Body of pancreas (tissue), 4 donors: ENCODE measurements around the gene FOXC1. TPM values are rescaled to one million over a fixed set of nuclear protein-coding genes. Genes with fewer than 3 reads are reported as not detected.
A peak's percentile ranks its signal among the peaks of the same experiment; 100 is the strongest.

Experiments used
- ATAC-seq: fragments of 150-250 bp; one replicate; pipeline ENCODE4 v1.9.1; 2016
- DNase-seq, 4 donors: peaks; one replicate each; pipeline ENCODE4 v3.0.0-alpha.2; 2019
- H3K27ac ChIP-seq, 4 donors: fragments of 200-600 bp; sonication (generic); 1 replicate in 3 of 4; 2 replicates in 1 of 4; pipeline versions ENCODE4 v1.5.1 to v1.6.1; 2016 to 2019; ENCODE audit warnings: mild to moderate bottlenecking in 1 of 4, mixed read lengths in 1 of 4, moderate library complexity in 1 of 4
- H3K27me3 ChIP-seq, 2 donors: fragments of 200-600 bp; sonication (generic); one replicate each; pipeline ENCODE4 v1.6.0; 2016; ENCODE audit warnings: mild to moderate bottlenecking in 1 of 2
- H3K36me3 ChIP-seq, 2 donors: fragments of 200-600 bp; sonication (generic); replicated peaks in 1 of 2; 2 replicates each; pipeline ENCODE4 v1.5.1; 2016; ENCODE audit warnings: low read depth in 2 of 2; ENCODE audit not compliant: insufficient read depth in 1 of 2
- H3K4me1 ChIP-seq: fragments of 200-600 bp; sonication (generic); one replicate; pipeline ENCODE4 v1.6.0; 2016
- H3K4me3 ChIP-seq, 2 donors: fragments of 200-600 bp; sonication (generic); 1 replicate in 1 of 2; 2 replicates in 1 of 2; pipeline ENCODE4 v1.5.1; 2016 to 2019
- H3K9me3 ChIP-seq, 3 donors: fragments of 200-600 bp; sonication (generic); 1 replicate in 2 of 3; 2 replicates in 1 of 3; pipeline ENCODE4 v1.5.1; 2016
- POLR2A ChIP-seq, 3 donors: fragments of 450-650 bp; IDR thresholded peaks; one replicate each; pipeline ENCODE4 v1.6.1; 2016; ENCODE audit warnings: antibody characterized with exemption in 3 of 3, mild to moderate bottlenecking in 2 of 3
- WGBS, 2 donors: methylation state at CpG; one replicate each; pipeline ENCODE4 v1.1.5; 2017; 5-methylcytosine and 5-hydroxymethylcytosine counted together
- intact Hi-C: fragments of 100-400 bp; cut with DNase I; formaldehyde crosslinking; loops from one replicate; pipeline ENCODE4 v1.15.1; 2023
- total RNA-seq, 2 donors: library from RNA; depleted of rRNA; stranded (reverse); fragments of >200 nt; gene quantifications; one replicate each; pipeline ENCODE4 v1.1.0, GENCODE V29; 2016
- TF ChIP-seq, protein P1 (sequence below), 7 experiments: fragments of 450-650 bp in 4 of 7; fragments of 200-600 bp in 3 of 7; sonication (generic) in 3 of 7; IDR thresholded peaks; one replicate each; pipeline ENCODE4 v1.5.1; 2016 to 2019; ENCODE audit warnings: antibody characterized with exemption in 7 of 7

The FOXC1 gene
- total RNA-seq, 2 donors from 2014 or later: 2.0 to 3.6 TPM

GRCh38 chr6:1605004-1605892 lies 4.5 kb upstream of the FOXC1 start:
- intact Hi-C loops: no loop called here
- ATAC-seq: no peak
- Histone ChIP-seq H3K27me3 (peaks cover 0 to 41% of the 10 kb centered on the region in 2 donors), H3K9me3 (no peaks in the 10 kb centered on the region), H3K27ac (no peak overlapping the region), H3K4me1 (peaks cover 45% of the 10 kb centered on the region), H3K4me3 (peak overlapping the region in 1 of 2 donors; percentile 20), H3K36me3 (no peaks in the 10 kb centered on the region)
- TF ChIP-seq, protein P1, sequence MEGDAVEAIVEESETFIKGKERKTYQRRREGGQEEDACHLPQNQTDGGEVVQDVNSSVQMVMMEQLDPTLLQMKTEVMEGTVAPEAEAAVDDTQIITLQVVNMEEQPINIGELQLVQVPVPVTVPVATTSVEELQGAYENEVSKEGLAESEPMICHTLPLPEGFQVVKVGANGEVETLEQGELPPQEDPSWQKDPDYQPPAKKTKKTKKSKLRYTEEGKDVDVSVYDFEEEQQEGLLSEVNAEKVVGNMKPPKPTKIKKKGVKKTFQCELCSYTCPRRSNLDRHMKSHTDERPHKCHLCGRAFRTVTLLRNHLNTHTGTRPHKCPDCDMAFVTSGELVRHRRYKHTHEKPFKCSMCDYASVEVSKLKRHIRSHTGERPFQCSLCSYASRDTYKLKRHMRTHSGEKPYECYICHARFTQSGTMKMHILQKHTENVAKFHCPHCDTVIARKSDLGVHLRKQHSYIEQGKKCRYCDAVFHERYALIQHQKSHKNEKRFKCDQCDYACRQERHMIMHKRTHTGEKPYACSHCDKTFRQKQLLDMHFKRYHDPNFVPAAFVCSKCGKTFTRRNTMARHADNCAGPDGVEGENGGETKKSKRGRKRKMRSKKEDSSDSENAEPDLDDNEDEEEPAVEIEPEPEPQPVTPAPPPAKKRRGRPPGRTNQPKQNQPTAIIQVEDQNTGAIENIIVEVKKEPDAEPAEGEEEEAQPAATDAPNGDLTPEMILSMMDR (IDR thresholded peaks at IDR 0.05): no peak
- no peak for TF ChIP-seq POLR2A (IDR thresholded peaks at IDR 0.05)
- DNase-seq: peak in 1 of 4 donors; percentile 20
- WGBS, 2 donors: 11 to 17% methylated on average over 38 to 60 of the region's 65 CpGs

DNA sequence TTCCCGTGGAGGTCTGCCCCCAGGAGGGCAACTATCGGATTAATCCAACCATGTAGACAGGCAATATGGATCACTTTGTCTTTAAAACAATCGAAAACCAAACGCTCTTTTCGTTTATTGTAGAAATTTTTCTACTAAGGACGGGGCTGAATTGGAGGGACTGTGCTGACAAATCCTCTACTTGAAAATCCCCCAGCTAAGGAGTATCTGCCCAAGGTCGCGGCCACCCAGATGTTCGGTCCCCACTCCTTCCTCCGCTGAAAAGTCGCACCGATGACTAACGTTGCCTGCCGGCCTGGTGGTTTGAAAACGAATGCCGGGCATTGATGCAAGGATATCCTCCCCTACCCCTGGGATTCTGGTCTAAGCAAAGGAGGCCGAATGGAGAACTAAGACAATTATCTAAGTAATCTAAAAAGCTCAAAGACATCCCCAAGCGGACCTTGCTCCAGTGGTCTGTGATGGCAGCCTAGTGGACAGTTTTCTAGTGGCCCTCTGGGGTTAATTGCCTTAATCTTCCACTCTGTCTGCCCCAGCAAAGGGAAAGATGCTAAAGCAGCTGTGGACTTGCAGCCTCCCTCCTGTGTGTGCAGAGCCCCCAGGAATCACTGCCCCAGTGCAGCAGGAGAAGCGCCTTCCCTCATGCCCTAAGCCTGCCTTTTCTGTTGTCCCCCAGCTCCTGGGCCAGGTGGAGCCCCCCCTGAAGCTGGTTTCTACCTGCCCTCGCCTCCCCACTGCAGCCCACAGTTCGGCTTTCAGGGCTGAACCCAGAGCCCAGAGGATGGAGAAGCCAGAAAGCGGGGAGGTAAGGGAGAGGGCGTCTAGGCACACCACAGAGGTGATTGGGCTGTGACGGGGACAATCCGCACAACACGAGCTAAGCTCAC lies 3.6 kb upstream of the FOXC1 start:
- DNase-seq (peak in 1 of 4 donors; percentile 11), ATAC-seq (no peak)
- Histone ChIP-seq H3K9me3 (no peaks in the 10 kb centered on the region), H3K4me1 (peaks cover 52% of the 10 kb centered on the region), H3K36me3 (no peaks in the 10 kb centered on the region), H3K4me3 (no peak overlapping the region), H3K27me3 (peaks cover 0 to 41% of the 10 kb centered on the region in 2 donors), H3K27ac (no peak overlapping the region)
- no peak for TF ChIP-seq POLR2A (IDR thresholded peaks at IDR 0.05)
- TF ChIP-seq, protein P1 (IDR thresholded peaks at IDR 0.05): no peak
- intact Hi-C loops: no loop called here
- 23 to 34% methylated on average over 23 to 26 of the region's 26 CpGs for WGBS, 2 donors

DNA sequence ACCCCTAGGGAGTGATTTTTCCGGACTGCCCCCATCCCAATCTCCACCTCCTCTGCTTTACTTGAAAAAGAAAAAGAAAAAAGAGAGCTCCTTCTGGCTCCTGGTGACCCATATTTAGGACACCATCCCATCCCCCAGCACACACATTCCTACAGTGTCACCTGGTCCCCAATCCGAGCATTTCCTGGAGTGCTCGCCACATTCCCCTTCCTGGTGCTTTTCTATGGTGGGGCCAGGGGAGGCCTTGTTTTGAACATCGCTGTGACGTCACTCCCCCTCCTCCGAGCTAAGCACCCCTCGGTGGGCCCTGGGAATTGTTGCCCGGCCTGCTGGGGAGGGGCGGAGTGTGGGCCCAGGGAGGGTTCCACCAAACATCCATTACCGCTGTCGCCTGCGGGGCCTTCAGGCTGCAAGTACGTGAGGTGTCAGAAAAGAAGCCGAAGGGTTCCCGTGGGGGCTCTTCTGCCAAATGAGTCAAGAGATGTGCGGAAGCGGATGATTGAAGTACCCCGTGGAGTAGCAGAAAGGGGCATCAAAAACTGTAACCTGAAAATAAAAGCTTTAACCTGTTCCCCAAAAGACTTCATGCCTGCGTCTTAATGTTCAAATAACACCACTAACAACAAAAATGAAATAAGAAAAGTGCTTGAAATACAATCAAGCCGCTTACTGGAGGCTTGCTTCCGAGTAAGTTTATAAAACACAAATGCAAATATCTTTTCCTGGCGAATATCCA lies 2.8 kb upstream of the FOXC1 start:
- Histone ChIP-seq H3K27me3 (peaks cover 0 to 42% of the 10 kb centered on the region in 2 donors), H3K9me3 (no peaks in the 10 kb centered on the region), H3K4me3 (no peak overlapping the region), H3K36me3 (no peaks in the 10 kb centered on the region), H3K4me1 (peaks cover 58% of the 10 kb centered on the region), H3K27ac (no peak overlapping the region)
- DNase-seq: peak in 1 of 4 donors; percentile 30
- WGBS, 2 donors: 25 to 31% methylated on average over 22 of the region's 22 CpGs
- intact Hi-C loops: no loop called here
- ATAC-seq: no peak
- TF ChIP-seq, protein P1 (IDR thresholded peaks at IDR 0.05): no peak
- no peak for TF ChIP-seq POLR2A (IDR thresholded peaks at IDR 0.05)

GRCh38 chr6:1607516-1608221 lies 2.0 kb upstream of the FOXC1 start:
- no peak for DNase-seq
- intact Hi-C loops: no loop called here
- peaks cover 64% of the 10 kb centered on the region for H3K4me1 ChIP-seq
- no peak overlapping the region for H3K27ac ChIP-seq
- TF ChIP-seq POLR2A (IDR thresholded peaks at IDR 0.05): no peak
- TF ChIP-seq, protein P1 (IDR thresholded peaks at IDR 0.05): no peak
- H3K27me3 ChIP-seq: peaks cover 0 to 49% of the 10 kb centered on the region in 2 donors
- H3K9me3 ChIP-seq: no peaks in the 10 kb centered on the region
- no peaks in the 10 kb centered on the region for H3K36me3 ChIP-seq
- no peak for ATAC-seq
- H3K4me3 ChIP-seq: no peak overlapping the region
- WGBS, 2 donors: 13 to 18% methylated on average over 12 to 32 of the region's 32 CpGs
